GM21786 (cell line): Measurements from ENCODE around the gene AMY2B.
"Not testable (repeated sequence)": the region's sequence is repeated elsewhere in the genome, so short reads cannot be mapped to it uniquely, and the experiment has no call there.

ENCODE experiments used
- ATAC-seq: cut with Tn5 transposase; IDR thresholded peaks from one replicate; pipeline ENCODE4 v1.9.1; 2021; ENCODE audit not compliant: unreplicated experiment

Gene AMY2B

DNA sequence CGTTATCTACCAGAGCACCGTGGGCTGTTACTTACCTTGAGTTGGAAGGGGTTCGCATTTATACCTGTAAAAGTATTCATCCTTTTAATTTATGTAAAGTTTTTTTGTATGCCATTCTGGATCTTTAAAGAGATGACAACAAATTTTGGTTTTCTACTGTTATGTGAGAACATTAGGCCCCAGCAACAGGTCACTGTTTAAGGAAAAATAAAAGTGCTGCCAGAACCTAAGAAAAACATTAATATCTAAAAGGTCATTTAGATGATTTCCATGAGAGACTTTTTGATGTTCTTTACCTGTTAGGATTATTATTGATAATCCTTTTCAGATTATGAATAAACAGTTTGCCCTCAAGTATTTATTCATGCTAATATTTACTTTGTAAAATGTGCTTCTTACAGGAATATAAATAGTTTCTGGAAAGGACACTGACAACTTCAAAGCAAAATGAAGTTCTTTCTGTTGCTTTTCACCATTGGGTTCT is 45.6 kb downstream of the AMY2B start, which contains the start of gene AMY2A:
TSS of gene AMY2A (plus strand) at position 434 of the 484 bp plus-strand sequence. CDS start at position 448, 14 bp downstream.
- ATAC-seq, result not testable (repeated sequence)

DNA sequence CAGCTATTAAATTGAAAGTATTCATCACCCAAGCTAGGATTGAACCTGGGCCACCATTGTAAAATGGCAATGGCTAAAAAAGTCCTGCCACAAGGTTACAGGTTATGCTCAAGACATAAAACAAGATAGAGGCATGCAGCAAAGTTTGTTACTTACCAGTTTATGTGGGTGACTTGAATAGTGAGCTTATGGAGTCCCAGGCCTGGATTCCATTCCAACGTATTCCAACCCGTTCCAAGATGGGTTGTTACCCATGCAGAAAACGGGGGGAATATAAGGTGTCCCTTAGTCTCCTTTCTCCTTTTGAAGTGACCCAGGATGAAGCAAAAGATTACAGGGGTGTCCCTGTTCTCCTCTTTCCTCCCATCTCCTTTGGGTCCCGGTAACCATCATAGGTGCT is 56.0 kb downstream of the AMY2B start:
- not testable (repeated sequence) for ATAC-seq
